DOHH2 (cell line): ENCODE measurements around the gene PATJ.

Experiments
- H3F3A ChIP-seq: fragments of 200-600 bp; sonication (generic), shearing (Covaris generic); 2 replicates; pipeline ENCODE4 v1.6.0; 2016; ENCODE audit warnings: antibody characterized with exemption, mild to moderate bottlenecking; ENCODE audit not compliant: control insufficient read depth, insufficient read depth
- H3K27ac ChIP-seq: fragments of 200-600 bp; sonication (generic); 2 replicates; pipeline ENCODE4 v1.5.1; 2014; ENCODE audit warnings: low read depth, mild to moderate bottlenecking, low read length, moderate library complexity
- H3K27me3 ChIP-seq: fragments of 200-600 bp; sonication (generic); 2 replicates; pipeline ENCODE4 v1.6.1; 2014; ENCODE audit warnings: mild to moderate bottlenecking, low read length, mixed read lengths; ENCODE audit not compliant: control insufficient read depth
- H3K36me3 ChIP-seq: fragments of 200-600 bp; sonication (generic); 2 replicates; pipeline ENCODE4 v1.6.1; 2014; ENCODE audit warnings: mild to moderate bottlenecking, low read length, moderate library complexity, mixed read lengths; ENCODE audit not compliant: control insufficient read depth
- H3K4me1 ChIP-seq: fragments of 200-600 bp; sonication (generic); 2 replicates; pipeline ENCODE4 v1.6.1; 2014; ENCODE audit warnings: mild to moderate bottlenecking, low read length, mixed read lengths; ENCODE audit not compliant: control insufficient read depth
- H3K4me2 ChIP-seq: fragments of 200-600 bp; sonication (generic); 2 replicates; pipeline ENCODE4 v1.6.0; 2014; ENCODE audit warnings: mild to moderate bottlenecking, low read length, moderate library complexity
- H3K4me3 ChIP-seq: fragments of 200-600 bp; sonication (generic); 2 replicates; pipeline ENCODE4 v1.5.1; 2014; ENCODE audit warnings: mild to moderate bottlenecking, low read length, mixed read lengths
- H3K79me2 ChIP-seq: fragments of 200-600 bp; sonication (generic); 2 replicates; pipeline ENCODE4 v1.6.1; 2014; ENCODE audit warnings: mild to moderate bottlenecking, low read length, mixed read lengths; ENCODE audit not compliant: control insufficient read depth
- H3K9me2 ChIP-seq: fragments of 200-600 bp; sonication (generic); replicated peaks from 2 replicates; pipeline ENCODE4 v1.6.1; 2014; ENCODE audit warnings: mild to moderate bottlenecking, low read length, mixed read lengths; ENCODE audit not compliant: control insufficient read depth
- H3K9me3 ChIP-seq: fragments of 200-600 bp; sonication (generic); 2 replicates; pipeline ENCODE4 v1.6.1; 2014; ENCODE audit warnings: antibody characterized with exemption, low read length, mixed read lengths; ENCODE audit not compliant: control insufficient read depth, insufficient read depth
- H4K20me1 ChIP-seq: fragments of 200-600 bp; sonication (generic); 2 replicates; pipeline ENCODE4 v1.6.0; 2014; ENCODE audit warnings: low read depth, mild to moderate bottlenecking, antibody characterized with exemption, low read length, moderate library complexity; ENCODE audit not compliant: control insufficient read depth, insufficient read depth
- EZH2phosphoT487 ChIP-seq: fragments of 200-600 bp; sonication (generic); IDR thresholded peaks from 2 replicates; pipeline ENCODE4 v1.6.1; 2017; ENCODE audit warnings: borderline replicate concordance, mild to moderate bottlenecking, antibody characterized with exemption, low read length, moderate library complexity, mixed read lengths
- TF ChIP-seq, protein P1 (sequence below): fragments of 200-600 bp; sonication (generic); IDR thresholded peaks from one replicate; pipeline ENCODE4 v1.5.1; 2014; ENCODE audit warnings: antibody characterized with exemption, mild to moderate bottlenecking, low read depth, low read length; ENCODE audit not compliant: poor library complexity, severe bottlenecking

Gene PATJ

GRCh38 chr1:61839679-61840078 lies 97.4 kb downstream of the PATJ start:
- Histone ChIP-seq H3K4me1 (no peaks in the 10 kb centered on the region), H4K20me1 (no peaks in the 10 kb centered on the region), H3K4me2 (no peak overlapping the region), H3K9me2 (no peaks in the 10 kb centered on the region), H3K36me3 (no peaks in the 10 kb centered on the region), H3K27ac (no peak overlapping the region), H3K27me3 (no peaks in the 10 kb centered on the region), H3F3A (no peaks in the 10 kb centered on the region), H3K79me2 (no peaks in the 10 kb centered on the region), H3K9me3 (no peaks in the 10 kb centered on the region), H3K4me3 (no peak overlapping the region)
- no peak for TF ChIP-seq EZH2phosphoT487
- TF ChIP-seq, protein P1, sequence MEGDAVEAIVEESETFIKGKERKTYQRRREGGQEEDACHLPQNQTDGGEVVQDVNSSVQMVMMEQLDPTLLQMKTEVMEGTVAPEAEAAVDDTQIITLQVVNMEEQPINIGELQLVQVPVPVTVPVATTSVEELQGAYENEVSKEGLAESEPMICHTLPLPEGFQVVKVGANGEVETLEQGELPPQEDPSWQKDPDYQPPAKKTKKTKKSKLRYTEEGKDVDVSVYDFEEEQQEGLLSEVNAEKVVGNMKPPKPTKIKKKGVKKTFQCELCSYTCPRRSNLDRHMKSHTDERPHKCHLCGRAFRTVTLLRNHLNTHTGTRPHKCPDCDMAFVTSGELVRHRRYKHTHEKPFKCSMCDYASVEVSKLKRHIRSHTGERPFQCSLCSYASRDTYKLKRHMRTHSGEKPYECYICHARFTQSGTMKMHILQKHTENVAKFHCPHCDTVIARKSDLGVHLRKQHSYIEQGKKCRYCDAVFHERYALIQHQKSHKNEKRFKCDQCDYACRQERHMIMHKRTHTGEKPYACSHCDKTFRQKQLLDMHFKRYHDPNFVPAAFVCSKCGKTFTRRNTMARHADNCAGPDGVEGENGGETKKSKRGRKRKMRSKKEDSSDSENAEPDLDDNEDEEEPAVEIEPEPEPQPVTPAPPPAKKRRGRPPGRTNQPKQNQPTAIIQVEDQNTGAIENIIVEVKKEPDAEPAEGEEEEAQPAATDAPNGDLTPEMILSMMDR, result no peak

DNA sequence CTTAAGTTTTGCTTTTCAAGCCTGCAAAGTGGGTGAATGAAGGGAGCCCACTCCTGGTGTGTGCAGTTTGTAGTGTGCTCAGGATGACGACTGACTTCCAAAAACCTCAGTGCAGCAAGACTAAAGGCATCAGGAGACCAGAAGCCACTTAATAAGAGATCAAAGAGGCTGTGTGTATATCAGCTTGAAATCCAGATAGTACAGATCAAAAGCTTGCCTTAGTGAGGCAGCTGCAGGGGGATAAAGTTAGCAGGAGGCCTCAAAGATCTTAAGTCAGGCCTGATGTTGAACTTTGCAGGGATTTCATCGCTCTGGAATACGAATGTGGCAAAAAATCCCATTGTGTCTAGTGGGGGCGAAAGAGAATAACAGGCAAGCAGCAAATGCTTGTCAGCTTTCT lies 99.8 kb downstream of the PATJ start:
- Histone ChIP-seq H3K79me2 (no peaks in the 10 kb centered on the region), H3K9me2 (no peaks in the 10 kb centered on the region), H3K27ac (no peak overlapping the region), H3K4me2 (no peak overlapping the region), H4K20me1 (no peaks in the 10 kb centered on the region), H3K4me3 (no peak overlapping the region), H3K4me1 (no peaks in the 10 kb centered on the region), H3K9me3 (no peaks in the 10 kb centered on the region), H3K27me3 (no peaks in the 10 kb centered on the region), H3F3A (no peaks in the 10 kb centered on the region), H3K36me3 (no peaks in the 10 kb centered on the region)
- no peak for TF ChIP-seq EZH2phosphoT487
- TF ChIP-seq, protein P1, result no peak

- TF ChIP-seq, protein P1, result no peak
- no peak for TF ChIP-seq EZH2phosphoT487
- Histone ChIP-seq H3K4me3 (no peak overlapping the region), H3F3A (no peaks in the 10 kb centered on the region), H3K36me3 (no peaks in the 10 kb centered on the region), H3K79me2 (no peaks in the 10 kb centered on the region), H3K27ac (no peak overlapping the region), H3K9me2 (no peaks in the 10 kb centered on the region), H3K4me1 (no peaks in the 10 kb centered on the region), H3K9me3 (no peaks in the 10 kb centered on the region), H4K20me1 (no peaks in the 10 kb centered on the region), H3K4me2 (no peak overlapping the region), H3K27me3 (no peaks in the 10 kb centered on the region)
These were observed 100.7 kb downstream of the PATJ start for GRCh38 chr1:61842863-61843514.
